NCI-H510A (cell line): ENCODE results near the gene MXD4.
"Not testable (repeated sequence)": the region's sequence is repeated elsewhere in the genome, so short reads cannot be mapped to it uniquely, and the experiment has no call there.

Experiments used
- DNase-seq: peaks from one replicate; lab custom pipeline; 2025; lab: John Stamatoyannopoulos, UW

MXD4 gene

DNA sequence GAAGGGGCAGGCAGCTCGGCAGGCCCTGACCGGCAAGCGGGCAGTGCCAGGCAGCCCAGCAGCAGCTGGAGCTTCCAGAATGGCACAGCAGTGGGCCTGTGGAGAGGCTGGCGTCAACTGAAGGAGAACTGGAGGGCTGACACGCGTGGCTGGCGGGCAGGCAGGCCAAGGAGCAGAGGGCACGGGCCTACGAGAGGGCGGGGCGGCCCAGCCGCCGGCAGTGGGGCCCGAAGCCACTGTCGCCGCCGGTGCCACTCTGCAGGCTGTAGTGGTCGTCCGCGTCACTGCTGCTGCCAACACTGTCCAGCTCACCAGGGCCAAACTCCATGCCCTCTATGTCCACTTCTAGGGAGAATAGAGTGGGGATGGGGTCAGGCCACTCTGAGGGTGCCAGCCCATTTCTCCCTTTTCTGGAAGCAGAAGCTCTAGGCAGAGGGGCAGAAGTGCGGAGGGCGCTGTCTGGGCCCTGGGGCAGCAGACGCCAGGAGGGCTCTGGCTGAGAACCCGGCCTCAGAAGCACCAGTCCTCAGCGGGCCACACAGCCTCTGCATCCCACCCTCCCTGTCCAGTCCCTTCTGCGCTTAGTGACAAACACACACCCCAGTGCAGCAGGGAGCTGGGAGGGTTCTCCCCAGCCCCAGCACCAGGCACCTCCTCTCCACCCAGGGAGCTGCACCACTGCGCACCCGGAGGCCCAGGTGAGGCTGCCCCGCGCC, 11.4 kb downstream of the MXD4 start:
- no peak for DNase-seq

DNA sequence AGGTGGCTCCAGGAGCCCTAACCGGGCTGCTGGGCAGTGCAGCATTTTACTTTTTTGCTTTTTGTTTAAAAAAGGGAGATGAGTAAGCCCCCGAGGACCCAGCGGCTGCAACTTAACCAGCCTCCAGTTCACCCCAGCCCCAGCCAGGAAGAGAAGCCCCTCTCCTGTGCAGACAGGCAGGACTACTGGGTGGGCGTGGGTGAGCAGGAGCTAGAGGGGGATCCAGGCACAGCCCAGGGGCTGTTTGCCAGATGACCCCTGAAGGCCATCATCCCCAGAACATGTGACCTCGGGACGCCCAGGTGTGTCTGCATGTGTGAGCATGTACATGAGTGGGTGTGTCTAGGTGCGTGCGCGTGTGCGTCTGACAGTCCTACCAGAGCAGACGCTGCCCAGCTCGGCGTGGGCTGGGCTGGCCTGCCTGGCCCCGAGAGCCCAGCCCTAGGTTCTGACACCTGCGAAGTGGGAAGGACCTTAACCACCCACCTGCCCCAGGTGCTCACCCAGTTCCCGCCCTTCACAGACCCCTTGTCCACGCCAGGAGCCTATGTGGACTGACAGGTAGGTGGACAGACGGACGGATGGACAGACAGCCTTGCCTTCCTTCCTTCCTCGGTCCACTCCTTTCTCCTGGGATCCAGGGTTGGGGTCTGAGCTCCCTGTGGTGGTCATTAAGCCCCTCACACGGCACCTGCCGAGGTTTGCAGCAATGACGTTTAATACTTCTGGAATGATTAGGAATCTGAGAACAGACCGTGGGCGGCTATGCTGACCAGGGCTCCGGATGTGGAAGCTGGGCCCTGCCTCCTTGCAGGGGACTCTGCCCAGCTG, 12.2 kb downstream of the MXD4 start:
- no peak for DNase-seq

DNA sequence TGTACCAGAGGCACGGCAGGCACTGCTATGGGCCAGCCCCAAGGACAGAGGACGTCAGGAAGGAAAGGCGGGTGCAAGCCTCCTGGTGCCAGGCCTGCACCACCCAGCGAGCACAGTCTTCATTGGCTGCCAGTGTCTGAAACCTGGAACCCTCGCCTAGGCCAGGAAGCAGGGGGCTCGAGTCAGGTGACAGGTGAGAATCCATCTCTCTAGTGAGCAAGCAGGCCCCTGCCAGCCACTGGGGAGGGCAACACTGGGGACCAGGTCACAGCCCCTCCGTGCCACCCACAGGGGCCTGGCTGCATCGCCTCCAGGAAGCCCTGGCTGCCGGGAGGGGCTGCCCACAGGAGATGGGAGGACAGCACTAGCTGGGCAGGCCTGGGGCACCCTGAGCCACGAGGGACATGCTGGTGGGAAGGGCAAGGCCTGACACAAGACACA, 13.1 kb downstream of the MXD4 start:
- DNase-seq = no peak

DNA sequence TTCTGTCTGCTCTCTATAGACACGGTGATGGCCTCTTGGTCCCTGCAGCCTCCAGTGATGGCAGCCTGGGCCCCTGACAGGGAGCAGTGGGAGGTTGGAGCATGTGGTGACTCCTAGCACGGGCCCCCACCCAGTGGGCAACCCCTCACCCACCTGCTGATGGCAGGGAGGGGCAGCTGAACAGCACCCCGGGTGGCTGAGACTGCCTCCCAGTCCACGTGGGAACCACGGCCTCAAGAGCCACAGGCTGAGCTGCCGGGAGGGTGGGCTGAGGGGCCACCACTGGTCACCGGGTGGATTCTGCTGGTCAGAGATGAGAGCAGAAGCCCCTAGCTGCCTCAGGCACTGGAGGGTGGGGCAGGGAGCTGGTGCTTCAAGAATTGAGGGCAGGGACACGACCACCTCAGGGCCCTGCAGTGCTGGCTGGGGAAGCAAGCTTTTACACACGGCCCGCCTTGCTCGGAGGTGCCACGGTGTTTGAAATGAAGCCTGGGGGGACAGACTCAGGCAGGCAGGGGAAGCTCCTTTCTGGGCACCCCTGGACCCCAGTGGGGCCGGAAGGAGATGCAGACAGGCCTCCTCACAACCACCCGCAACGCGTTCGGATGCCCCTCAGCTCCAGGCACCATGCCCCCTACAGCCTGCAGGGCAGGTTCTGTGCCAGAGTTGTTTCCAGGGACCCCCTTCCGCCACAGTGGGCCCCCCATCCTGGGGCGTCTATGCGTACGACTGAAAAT, 13.7 kb downstream of the MXD4 start:
- no peak for DNase-seq

DNA sequence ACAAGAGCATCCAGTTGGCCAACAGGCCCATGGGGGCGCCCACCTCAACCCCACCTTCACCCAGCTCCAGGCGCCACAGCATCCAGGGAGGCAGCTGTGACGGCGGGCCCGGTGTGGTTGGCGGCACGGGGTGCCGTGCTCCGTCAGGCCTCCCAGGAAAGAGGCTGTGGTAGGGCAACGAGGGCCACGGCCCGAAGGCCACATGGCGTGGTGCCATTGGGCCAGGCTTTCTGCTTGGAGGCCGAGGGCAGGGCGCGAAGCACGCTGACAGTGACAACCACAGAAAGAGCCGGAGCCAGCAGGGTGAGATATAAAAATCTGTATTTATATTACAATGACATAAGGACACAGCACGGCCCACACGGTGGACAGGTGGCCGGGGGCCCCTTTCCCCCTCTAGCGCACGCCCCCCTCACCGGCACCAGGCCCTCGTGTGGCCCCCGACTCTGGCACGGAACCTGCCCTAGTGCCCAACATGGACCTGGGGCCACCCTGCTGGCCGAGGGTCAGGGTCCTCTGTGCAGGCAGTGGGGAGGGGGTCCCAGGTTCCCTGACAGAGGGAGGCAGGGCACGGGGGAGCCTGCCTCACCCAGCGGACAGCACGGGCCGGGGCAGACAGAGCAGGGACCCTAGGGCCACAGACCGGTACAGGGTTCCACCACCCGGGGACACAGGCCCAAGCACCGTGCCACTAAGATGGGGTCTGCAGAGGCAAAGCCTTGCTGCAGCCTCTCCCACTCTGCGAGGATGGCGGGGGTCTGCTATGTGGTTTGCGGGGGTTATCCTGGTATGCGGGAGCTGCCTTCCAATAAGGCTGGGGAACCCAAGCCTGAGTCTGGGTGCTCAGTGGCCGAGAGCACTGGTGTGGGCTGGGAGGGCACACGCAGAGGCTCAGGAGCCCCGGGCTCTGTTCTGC, 14.5 kb downstream of the MXD4 start:
- DNase-seq = no peak

DNA sequence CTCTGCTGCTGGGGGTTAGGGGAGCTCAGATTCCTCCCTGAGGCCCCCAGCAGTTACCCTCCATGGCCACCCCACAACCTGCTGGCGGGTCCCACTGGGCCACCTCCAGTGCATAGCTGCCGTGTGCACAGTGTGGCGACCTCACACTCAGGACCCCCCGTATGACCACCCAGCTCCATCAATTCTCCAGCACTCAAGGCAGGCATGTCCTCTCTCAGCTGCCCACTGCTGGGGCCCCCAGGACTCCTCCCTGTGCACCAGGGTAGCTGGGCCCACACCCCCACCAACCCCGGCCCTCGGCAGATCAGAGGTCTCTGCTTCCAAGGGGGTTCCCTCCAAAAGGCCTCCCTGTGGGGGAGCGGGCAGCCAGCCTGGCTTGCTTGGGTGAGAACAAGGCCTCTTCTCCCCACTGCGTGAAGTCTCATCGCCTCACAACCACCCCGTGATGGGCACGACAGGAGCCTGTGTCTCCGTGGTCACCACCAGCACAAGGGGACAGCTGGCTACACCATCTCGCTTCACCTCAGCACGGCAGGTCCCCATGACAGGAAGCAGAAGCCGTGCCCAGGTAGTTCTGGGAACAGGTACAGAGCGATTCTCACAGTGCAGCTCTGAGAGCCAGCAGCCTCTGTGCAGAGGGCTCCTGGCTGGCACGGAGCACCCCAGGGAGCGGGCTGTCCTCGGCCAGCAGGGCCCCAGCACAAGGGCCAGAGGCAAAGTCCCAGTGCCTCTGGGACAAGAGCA, 15.4 kb downstream of the MXD4 start:
- no peak for DNase-seq

DNA sequence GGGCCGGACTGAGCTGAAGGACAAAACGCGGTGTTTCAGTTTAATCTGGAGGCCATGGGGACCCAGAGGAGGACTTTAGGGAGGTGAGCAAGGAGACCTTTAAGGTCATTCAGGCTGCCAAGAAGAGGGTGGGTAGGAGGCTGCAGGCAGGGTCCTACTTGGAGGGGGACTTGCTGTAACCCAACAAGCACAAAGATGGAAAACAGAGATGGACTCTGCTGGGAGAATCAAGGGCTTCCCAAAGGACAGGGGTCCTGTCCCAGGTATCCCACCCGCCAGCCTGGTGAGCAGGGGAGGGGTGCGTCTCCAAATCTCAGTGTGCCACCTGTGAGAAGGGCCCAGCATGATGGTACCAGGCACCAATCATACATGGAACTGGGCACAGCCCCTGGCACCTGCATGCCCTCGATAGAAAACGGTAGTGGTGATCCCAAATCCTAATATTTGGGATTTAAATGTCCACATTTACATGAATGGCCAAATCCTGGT, 16.1 kb downstream of the MXD4 start:
- no peak for DNase-seq

DNA sequence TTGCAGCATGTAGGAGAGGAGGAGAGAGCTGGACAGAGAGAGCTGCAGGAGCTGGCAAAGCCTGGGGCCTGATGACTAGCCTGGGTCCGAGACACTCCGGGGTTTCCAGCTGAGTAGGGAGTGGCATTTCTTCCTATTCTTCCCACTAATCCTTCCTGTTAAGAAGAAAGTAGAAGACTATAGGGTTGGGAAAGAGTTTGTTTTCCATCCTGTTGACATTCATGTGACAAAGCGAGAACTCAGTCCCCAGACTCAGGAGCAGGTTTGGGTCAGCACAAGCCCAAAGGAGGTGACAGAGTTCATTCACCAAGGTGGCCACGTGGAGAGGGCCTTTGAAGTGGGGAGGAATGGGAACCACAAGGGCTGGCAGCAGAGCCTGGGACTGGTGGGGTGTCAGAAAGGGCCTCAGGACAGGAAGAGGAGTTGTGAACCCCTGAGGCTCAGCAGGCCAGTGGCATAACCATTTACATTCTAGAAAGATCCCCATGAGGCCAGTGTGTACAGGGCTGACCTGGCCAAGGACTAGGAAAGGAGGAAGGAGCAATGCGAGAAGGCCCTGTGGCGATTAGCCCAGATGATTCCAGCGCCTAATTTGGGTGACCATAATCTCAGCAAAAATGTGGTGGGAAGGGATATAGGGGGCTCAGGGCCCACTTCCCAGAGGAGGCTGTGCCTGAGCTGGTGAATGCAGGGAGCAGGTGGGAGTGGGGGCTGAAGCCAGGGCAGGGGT, 16.7 kb downstream of the MXD4 start:
- no peak for DNase-seq

DNA sequence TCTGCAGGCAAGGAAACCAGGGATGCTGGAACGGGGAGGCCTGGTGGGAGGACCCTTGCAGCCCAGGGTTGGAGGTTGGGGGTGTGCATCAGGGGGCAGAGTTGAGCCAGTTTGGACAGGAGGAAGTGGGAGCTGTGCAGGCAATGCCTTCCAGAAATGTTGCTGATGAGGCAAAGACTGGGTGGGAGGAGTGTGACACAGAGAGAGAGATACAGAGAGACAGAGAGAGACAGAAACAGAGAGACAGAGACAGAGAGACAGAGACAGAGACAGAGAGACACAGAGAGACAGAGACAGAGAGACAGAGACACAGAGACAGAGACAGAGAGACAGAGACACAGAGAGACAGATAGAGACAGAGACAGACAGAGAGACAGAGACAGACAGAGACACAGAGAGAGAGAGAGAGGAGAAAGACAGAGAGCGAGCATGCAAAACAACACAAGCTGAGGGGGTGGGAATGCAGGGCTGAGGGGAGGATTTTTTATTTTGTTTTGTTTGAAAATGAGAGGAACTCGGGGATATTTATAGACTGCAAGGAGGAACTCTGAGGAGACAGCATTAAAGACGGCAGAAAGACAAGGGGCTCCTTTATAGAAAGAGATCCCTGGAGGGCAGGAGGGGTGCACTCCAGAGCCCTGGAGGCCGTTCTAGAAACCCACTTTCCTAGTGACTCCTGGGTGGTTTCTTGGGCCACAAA, 18.1 kb downstream of the MXD4 start:
- DNase-seq = no peak

DNA sequence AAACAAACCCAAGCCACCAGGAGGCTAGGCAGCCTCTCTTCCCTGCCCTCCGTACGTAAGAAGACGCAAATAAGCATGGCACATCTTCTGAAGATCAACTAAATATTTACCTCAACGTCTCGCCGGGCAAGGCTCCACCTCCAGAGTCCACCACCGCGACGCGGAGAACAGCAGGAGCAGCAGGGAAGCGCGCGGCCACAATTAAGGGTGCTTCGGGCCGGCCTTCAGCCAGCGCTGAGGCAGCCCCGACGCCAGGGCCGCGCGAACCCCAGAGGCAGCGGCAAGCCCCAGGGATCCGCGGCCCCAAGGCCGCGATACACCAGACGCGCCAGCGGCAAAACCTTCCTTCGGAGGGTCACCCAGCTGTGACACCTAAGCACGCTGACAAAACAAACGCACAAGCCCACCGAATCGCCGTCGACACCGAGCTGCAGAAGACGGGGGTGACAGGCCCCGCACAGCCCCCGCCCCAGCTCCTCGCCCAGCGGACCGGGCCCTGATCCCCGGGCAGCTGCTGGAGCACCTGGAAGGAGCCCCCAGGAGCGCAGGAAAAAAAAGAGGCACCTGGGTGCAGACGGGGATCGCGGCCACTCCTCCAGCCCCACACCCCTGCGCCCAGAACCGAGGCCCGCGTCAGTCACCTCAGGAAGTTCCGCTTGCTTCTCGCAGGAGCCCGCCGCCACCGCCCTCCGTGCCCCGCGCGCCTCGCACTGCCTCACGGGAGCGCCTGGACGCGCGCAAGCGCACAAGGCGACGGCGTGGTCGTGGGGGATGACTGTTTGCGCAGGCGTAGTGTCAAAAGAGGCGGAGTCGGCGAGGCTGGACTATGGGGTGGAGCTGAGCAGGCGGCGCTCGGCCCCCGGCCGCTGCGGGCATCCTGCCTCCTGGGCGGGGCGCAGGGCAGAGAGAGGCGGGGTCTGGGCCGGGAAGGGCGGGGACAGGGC, 20.2 kb downstream of the MXD4 start, which contains the start of the genes HAUS3 and POLN:
HAUS3 (minus strand) TSS at position 712 of the 944 bp plus-strand sequence. CDS start 1,175 bp downstream, outside the sequence.
POLN (minus strand) TSS at position 712 of the 944 bp plus-strand sequence. CDS start 12,890 bp downstream, outside the sequence.
- DNase-seq = peak; percentile 76

DNA sequence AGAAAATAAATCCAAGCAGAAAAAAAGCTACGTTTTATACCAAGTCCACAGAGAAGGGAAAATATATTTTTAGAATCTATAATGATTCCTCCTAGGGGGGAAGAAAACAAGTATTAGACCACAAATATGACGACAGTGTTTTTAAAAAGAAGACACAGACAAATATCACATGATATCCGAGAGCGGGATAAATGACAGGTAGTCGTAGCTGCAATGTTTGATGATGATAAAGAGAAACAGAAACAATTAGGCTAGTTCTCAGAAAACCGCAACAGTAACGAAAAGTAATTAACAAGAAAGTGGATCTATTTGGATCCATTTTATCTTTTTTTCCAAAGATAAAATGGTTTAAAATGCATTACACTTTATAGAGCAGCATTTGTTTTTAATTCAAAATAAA, 20.9 kb downstream of the MXD4 start:
- DNase-seq = no peak

DNA sequence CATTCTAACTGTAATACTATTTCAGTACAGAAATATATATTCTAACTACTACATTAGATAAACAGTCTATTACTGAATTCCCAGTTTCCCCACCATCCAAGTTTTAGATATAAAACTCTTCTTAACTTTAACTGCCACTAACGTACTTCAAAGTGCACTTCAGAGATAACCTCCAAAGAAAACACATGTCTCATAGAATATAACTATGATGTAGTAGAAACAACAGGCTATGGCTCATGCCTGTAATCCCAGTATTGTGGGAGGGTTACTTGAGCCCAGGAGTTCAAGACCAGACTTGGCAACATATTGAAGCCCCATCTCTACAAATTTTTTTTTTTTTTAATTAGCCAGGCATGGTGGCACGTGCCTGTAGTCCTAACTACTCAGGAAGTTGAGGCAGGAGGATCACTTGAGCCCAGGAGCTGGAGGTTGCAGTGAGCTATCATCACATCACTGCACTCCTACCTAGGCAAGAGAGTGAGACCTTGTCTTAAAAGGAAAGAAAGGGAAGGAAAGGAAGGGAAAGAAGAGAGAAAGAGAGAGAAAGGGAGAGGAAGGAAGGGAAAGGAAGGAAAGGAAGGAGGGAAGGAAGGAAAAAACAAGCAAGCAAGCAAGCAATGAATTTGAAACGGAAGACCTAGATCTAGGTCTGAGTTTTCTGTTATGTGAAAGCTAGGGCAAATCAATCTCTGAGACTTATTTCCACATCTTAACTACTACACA, 24.8 kb downstream of the MXD4 start:
- DNase-seq = no peak

DNA sequence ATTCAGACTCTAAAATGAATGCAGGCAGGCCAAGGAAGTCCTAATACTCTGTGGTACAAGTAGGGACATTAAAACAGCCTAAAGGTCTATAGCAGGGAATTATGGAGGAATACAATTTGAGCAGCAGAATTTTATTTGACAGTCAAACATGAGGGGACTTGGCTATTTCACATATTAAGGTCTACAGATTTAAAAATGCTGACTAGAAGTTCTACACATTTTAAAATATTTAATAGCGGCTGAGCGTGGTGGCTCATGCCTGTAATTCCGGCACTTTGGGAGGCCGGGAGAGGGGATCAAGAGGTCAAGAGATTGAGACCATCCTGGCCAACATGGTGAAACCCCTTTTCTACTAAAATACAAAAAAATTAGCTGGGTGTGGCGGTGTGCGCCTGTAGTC, 30.8 kb downstream of the MXD4 start:
- DNase-seq = no peak

DNA sequence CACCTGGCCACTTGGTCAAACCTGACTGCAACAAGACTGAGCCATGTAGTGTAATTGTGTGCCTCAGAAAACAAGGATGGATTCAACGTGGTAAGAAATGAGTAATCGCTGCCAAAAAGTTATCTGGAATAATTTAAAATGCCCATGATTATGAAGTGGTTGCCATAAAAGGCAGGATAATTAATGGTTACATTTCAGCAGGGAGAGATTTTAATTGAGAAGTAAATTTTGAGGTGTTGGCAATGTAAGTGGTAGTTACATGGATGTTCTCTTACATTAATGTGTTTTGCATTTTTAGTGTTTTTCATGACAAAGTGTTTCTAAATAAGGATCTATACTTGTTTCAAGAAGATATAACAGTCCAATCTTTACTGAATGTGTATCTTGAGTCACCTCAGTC, 35.6 kb downstream of the MXD4 start:
- no peak for DNase-seq

DNA sequence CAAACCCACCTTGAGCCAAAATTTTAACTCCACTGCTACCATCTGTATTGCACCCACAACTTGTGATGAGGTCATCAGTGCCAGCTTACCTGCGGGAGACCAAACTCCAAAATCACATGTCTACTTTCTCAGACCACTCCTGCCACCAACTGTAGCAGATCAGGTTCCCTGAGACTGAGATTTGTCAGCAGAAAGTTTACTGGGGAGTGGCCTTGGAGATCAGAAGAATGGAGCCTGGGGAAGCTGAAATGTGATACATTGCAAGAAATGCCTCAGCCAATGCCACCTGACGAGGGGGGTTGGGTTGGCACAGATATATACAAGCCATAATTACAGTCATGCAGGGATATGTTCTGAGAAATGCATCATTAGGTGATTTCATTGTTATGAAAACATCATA, 39.1 kb downstream of the MXD4 start:
- peak; percentile 13 for DNase-seq

DNA sequence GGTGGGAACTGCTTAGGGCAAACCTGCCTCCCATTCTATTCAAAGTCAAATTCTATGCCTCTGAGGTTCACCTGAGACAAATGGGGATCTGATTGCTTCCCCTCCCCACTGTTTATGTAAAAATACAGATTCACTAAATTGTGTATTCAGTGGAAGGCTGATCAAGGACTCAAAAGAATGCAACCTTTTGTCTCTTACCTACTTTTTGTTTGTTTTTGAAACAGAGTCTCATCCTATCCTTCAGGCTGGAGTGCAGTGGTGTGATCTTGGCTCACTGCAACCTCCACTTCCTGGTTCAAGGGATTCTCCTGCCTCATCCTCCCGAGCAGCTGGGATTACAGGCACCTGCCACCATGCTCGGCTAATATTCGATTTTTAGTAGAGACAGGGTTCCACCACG, 40.5 kb downstream of the MXD4 start:
- DNase-seq = not testable (repeated sequence)

DNA sequence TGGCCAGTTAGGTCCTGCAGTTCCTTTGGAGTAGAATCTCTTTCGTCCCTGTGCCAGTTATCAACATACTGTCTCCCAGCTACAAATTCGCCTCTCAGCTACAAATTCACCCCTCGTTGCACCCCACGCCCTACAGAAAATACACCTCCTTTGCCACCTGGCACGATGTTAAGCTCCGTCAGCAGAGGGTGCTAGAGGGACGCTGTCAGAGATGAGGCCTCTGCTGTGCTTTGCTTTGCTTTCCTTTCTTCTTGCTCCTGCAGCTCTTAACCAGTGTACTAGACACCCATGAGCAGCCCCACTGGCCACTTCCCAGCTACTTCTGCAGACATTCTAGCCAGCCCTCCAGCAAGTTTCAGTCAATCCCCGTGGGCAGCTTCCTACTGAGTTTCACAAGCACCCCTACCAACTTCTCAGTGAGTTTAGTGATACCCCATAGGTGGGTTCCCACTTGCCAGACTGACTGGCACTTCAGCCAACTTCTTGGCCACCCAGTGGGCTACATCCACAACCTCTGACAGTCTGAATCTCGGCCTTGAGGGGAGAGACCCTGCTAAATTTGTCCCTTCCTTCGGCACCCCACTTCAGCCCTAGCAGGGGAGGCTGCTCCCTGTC, 41.8 kb downstream of the MXD4 start:
- peak; percentile 25 for DNase-seq
